Pulmonary artery endothelial cell (primary cell): Measurements from ENCODE around the gene ZNF584. TPM values are rescaled to one million over a fixed set of nuclear protein-coding genes. Genes with fewer than 3 reads are reported as not detected.
A peak's percentile ranks its signal among the peaks of the same experiment; 100 is the strongest.

Source experiments
- DNase-seq: peaks from one replicate; pipeline ENCODE4 v3.0.0-alpha.2; 2011; ENCODE audit warnings: low read depth, low spot score
- total RNA-seq: library from RNA; depleted of rRNA; stranded (reverse); fragments of >200 nt; gene quantifications from 2 replicates; pipeline ENCODE4 v1.2.3, GENCODE V29; 2014

The ZNF584 gene
- total RNA-seq, 1 donor from 2014 or later = 20.3 TPM

DNA sequence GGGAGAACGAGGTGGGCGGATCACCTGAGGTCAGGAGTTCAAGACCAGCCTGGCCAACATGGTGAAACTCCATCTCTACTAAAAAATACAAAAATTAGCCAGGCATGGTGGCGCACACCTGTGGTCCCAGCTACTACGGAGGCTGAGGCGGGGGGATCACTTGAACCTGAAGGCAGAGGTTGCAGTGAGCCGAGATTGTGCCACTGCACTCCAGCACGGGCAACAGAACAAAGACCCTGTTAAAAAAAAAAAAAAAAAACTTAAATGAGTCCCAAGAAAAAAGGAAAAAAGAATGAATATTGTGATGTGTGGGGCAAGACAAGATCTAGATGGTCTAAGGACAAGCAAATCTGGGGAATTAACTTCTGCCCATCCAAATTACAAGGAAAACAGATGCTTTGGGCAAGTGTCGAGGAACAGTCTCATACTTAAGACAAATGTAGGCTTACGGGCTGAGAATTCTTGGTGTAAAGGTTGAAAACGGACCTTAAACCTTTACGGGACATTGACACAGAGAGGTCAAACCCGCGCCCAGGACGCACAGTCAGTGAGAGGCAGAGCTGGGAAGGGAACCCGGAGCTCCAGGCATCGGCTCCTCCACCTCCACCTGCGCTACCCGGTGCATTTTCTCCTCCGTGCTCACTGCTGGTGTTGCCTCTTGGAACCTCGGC lies 57.8 kb downstream of the ZNF584 start:
- no peak for DNase-seq

GRCh38 chr19:58466760-58467589 lies 58.5 kb downstream of the ZNF584 start, which contains the start of gene ZNF324:
Gene ZNF324 (plus strand): TSS chr19:58467080. CDS start chr19:58469186, 2,106 bp downstream.
- DNase-seq = peak; percentile 81

Other genes starting within 250 kb of the ZNF584 start
- gene ZNF274, start 225.6 kb upstream of the ZNF584 start, total RNA-seq = 19.7 and 28.6 TPM in 2 replicates
- gene ZNF544, start 179.7 kb upstream of the ZNF584 start, total RNA-seq = 54.7 and 73.2 TPM in 2 replicates
- 3.7 and 3.8 TPM in 2 replicates for gene ZNF8, start 129.7 kb upstream of the ZNF584 start, total RNA-seq
- 13.2 and 19.3 TPM in 2 replicates for gene ERVK3-1, start 103.3 kb upstream of the ZNF584 start, total RNA-seq
- gene ZSCAN22, start 81.7 kb upstream of the ZNF584 start, total RNA-seq = 1.8 and 3.2 TPM in 2 replicates
- 2.2 and 5.3 TPM in 2 replicates for gene A1BG, start 55.2 kb upstream of the ZNF584 start, total RNA-seq
- 0.53 and 0.67 TPM in 2 replicates for gene ZNF497, start 45.9 kb upstream of the ZNF584 start, total RNA-seq
- gene ZNF837, start 27.6 kb upstream of the ZNF584 start, total RNA-seq = 1.1 and 1.8 TPM in 2 replicates
- gene RPS5, start 21.4 kb upstream of the ZNF584 start, total RNA-seq = 2,163 and 2,639 TPM in 2 replicates
- gene RNF225, start 13.0 kb upstream of the ZNF584 start, total RNA-seq = 0.18 TPM in 1 of 2 replicates, not detected in the other
- gene ZNF132, start 31.5 kb downstream of the ZNF584 start, total RNA-seq = 4.7 and 7.5 TPM in 2 replicates
- 10.0 and 11.4 TPM in 2 replicates for gene ZNF324B, start 43.0 kb downstream of the ZNF584 start, total RNA-seq
- gene ZNF324, start 58.4 kb downstream of the ZNF584 start, total RNA-seq = 12.6 and 12.7 TPM in 2 replicates
- 4.9 and 5.4 TPM in 2 replicates for gene ZNF446, start 67.7 kb downstream of the ZNF584 start, total RNA-seq
- 6.3 and 14.8 TPM in 2 replicates for gene SLC27A5, start 103.3 kb downstream of the ZNF584 start, total RNA-seq
- 6.0 and 6.5 TPM in 2 replicates for gene ZBTB45, start 111.2 kb downstream of the ZNF584 start, total RNA-seq
- 526 and 542 TPM in 2 replicates for gene TRIM28, start 135.4 kb downstream of the ZNF584 start, total RNA-seq
- 114 and 145 TPM in 2 replicates for gene CHMP2A, start 146.5 kb downstream of the ZNF584 start, total RNA-seq
- gene UBE2M, start 150.0 kb downstream of the ZNF584 start, total RNA-seq = 106 and 111 TPM in 2 replicates
- 9.0 and 10.6 TPM in 2 replicates for gene MZF1, start 164.7 kb downstream of the ZNF584 start, total RNA-seq